IMR-90 (cell line): ENCODE measurements around the gene MRPL11. TPM values are rescaled to one million over a fixed set of nuclear protein-coding genes. Genes with fewer than 3 reads are reported as not detected.

Experiments
- ATAC-seq: fragments of 200-7000 bp; cut with Tn5 transposase; 2 replicates; pipeline ENCODE4 v1.9.1; 2020; ENCODE audit warnings: low read depth, mild to moderate bottlenecking, moderate library complexity
- BruUV-seq: library from RNA; stranded (reverse); fragments of 400-500 nt; replicated peaks from 2 replicates; lab custom pipeline; 2021; lab: Mats Ljungman, UMichigan
- CTCF ChIA-PET: fragments of 300-600 bp; formaldehyde crosslinking; extraction: SDS; loops from one replicate; lab custom pipeline; 2021; ENCODE audit warnings: antibody characterized with exemption; lab: Yijun Ruan, JAX
- POLR2A ChIA-PET: fragments of 300-600 bp; sonication (Branson Sonifier 250); formaldehyde crosslinking; loops from one replicate; lab custom pipeline; 2022; ENCODE audit warnings: antibody characterized with exemption; ENCODE audit not compliant: unreplicated experiment; lab: Charles Lee
- DNase-seq: peaks from one replicate; pipeline ENCODE4 v3.0.0; 2013
- H2AFZ ChIP-seq: replicated peaks from 2 replicates; pipeline ENCODE3; 2013; ENCODE audit warnings: low read length, mild to moderate bottlenecking; ENCODE audit not compliant: poor library complexity
- H2AK5ac ChIP-seq: 2 replicates; pipeline ENCODE4 v1.6.1; 2013; ENCODE audit warnings: low read depth, low read length, inconsistent platforms
- H2AK9ac ChIP-seq: replicated peaks from 2 replicates; pipeline ENCODE3; 2013; ENCODE audit warnings: mild to moderate bottlenecking, low read depth, low read length, moderate library complexity; ENCODE audit not compliant: poor library complexity
- H2BK120ac ChIP-seq: 2 replicates; pipeline ENCODE4 v1.6.1; 2013; ENCODE audit warnings: low read depth, low read length, inconsistent platforms
- H2BK15ac ChIP-seq: 3 replicates; pipeline ENCODE4 v1.6.1; 2013; ENCODE audit warnings: low read depth, low read length, inconsistent platforms
- H2BK20ac ChIP-seq: 2 replicates; pipeline ENCODE4 v1.6.1; 2013; ENCODE audit warnings: low read depth, mild to moderate bottlenecking, inconsistent platforms, low read length, moderate library complexity
- H2BK5ac ChIP-seq: 2 replicates; pipeline ENCODE4 v1.6.1; 2013; ENCODE audit warnings: mild to moderate bottlenecking, low read depth, low read length, inconsistent platforms; ENCODE audit not compliant: poor library complexity, severe bottlenecking
- H3K14ac ChIP-seq: replicated peaks from 2 replicates; pipeline ENCODE4 v1.6.1; 2013; ENCODE audit warnings: low read depth, low read length, inconsistent platforms
- H3K18ac ChIP-seq: 2 replicates; pipeline ENCODE4 v1.6.1; 2013; ENCODE audit warnings: low read depth, low read length, control low read depth
- H3K23ac ChIP-seq: 2 replicates; pipeline ENCODE4 v1.6.1; 2013; ENCODE audit warnings: low read depth, low read length, inconsistent platforms
- H3K27ac ChIP-seq: 2 replicates; pipeline ENCODE4 v1.5.1; 2013; ENCODE audit warnings: mild to moderate bottlenecking, control low read depth, low read length; ENCODE audit not compliant: insufficient read depth
- H3K27me3 ChIP-seq: 2 replicates; pipeline ENCODE4 v1.6.1; 2013; ENCODE audit warnings: low read length; ENCODE audit not compliant: control insufficient read depth, insufficient read depth
- H3K36me3 ChIP-seq: 2 replicates; pipeline ENCODE4 v1.6.1; 2013; ENCODE audit warnings: low read length, mixed read lengths; ENCODE audit not compliant: control insufficient read depth, insufficient read depth
- H3K4ac ChIP-seq: 2 replicates; pipeline ENCODE4 v1.6.1; 2013; ENCODE audit warnings: low read depth, low read length, inconsistent platforms
- H3K4me1 ChIP-seq: 2 replicates; pipeline ENCODE4 v1.6.1; 2013; ENCODE audit warnings: low read length, mixed read lengths; ENCODE audit not compliant: control insufficient read depth, insufficient read depth
- H3K4me2 ChIP-seq: 2 replicates; pipeline ENCODE4 v1.6.1; 2013; ENCODE audit warnings: low read depth, mild to moderate bottlenecking, control low read depth, low read length, moderate library complexity
- H3K4me3 ChIP-seq: 2 replicates; pipeline ENCODE4 v1.5.1; 2013; ENCODE audit warnings: low read depth, mild to moderate bottlenecking, control low read depth, low read length, moderate library complexity; ENCODE audit not compliant: insufficient read depth
- H3K56ac ChIP-seq: 2 replicates; pipeline ENCODE4 v1.6.1; 2013; ENCODE audit warnings: low read length, inconsistent platforms; ENCODE audit not compliant: insufficient read depth; ENCODE audit errors: extremely low read depth
- H3K79me1 ChIP-seq, 2 experiments: 2 replicates each; pipeline ENCODE4 v1.6.1; 2013; ENCODE audit warnings: low read length in 2 of 2, inconsistent platforms in 1 of 2, low read depth in 1 of 2
- H3K9ac ChIP-seq: 2 replicates; pipeline ENCODE4 v1.6.1; 2013; ENCODE audit warnings: low read depth, low read length, control low read depth
- H3K9me1 ChIP-seq: 2 replicates; pipeline ENCODE4 v1.6.1; 2013; ENCODE audit warnings: low read length, inconsistent platforms; ENCODE audit not compliant: insufficient read depth
- H3K9me3 ChIP-seq: 2 replicates; pipeline ENCODE4 v1.6.1; 2013; ENCODE audit warnings: low read length; ENCODE audit not compliant: control insufficient read depth, insufficient read depth
- H4K20me1 ChIP-seq: 2 replicates; pipeline ENCODE4 v1.6.1; 2013; ENCODE audit warnings: low read length, inconsistent platforms; ENCODE audit not compliant: insufficient read depth
- H4K5ac ChIP-seq: 2 replicates; pipeline ENCODE4 v1.6.1; 2013; ENCODE audit warnings: mild to moderate bottlenecking, low read depth, low read length, control low read depth
- H4K8ac ChIP-seq, 2 experiments: 2 replicates each; pipeline ENCODE4 v1.6.1; 2013; ENCODE audit warnings: low read depth in 2 of 2, low read length in 2 of 2, control low read depth in 1 of 2, inconsistent platforms in 1 of 2
- H4K91ac ChIP-seq: 2 replicates; pipeline ENCODE4 v1.6.1; 2013; ENCODE audit warnings: low read depth, low read length, inconsistent platforms; ENCODE audit not compliant: insufficient read depth
- CEBPB ChIP-seq: IDR thresholded peaks from 2 replicates; pipeline ENCODE4 v1.6.1; 2012; ENCODE audit warnings: low read depth, low read length, improper control_type of control experiment
- CHD1 ChIP-seq: IDR thresholded peaks from 2 replicates; pipeline ENCODE4 v1.6.1; 2012; ENCODE audit warnings: low read depth, low read length, improper control_type of control experiment
- MAFK ChIP-seq: IDR thresholded peaks from 2 replicates; pipeline ENCODE4 v1.6.1; 2012; ENCODE audit warnings: low read depth, low read length, improper control_type of control experiment
- MAZ ChIP-seq: IDR thresholded peaks from 2 replicates; pipeline ENCODE4 v1.6.1; 2012; ENCODE audit warnings: low read depth, mild to moderate bottlenecking, low read length, improper control_type of control experiment, moderate library complexity, borderline replicate concordance
- MXI1 ChIP-seq: IDR thresholded peaks from 2 replicates; pipeline ENCODE4 v1.6.1; 2012; ENCODE audit warnings: low read depth, mild to moderate bottlenecking, low read length, moderate library complexity, borderline replicate concordance
- NFE2L2 ChIP-seq: fragments of 150-350 bp; IDR thresholded peaks from 2 replicates; pipeline ENCODE4 v1.6.1; 2016; ENCODE audit warnings: low read depth, mild to moderate bottlenecking, low read length
- RAD21 ChIP-seq: IDR thresholded peaks from 2 replicates; pipeline ENCODE4 v1.6.1; 2012; ENCODE audit warnings: low read length, improper control_type of control experiment
- RCOR1 ChIP-seq: IDR thresholded peaks from 2 replicates; pipeline ENCODE4 v1.6.1; 2012; ENCODE audit warnings: mild to moderate bottlenecking, low read length, improper control_type of control experiment; ENCODE audit not compliant: insufficient replicate concordance
- RFX5 ChIP-seq: IDR thresholded peaks from 2 replicates; pipeline ENCODE4 v1.8.0; 2012; ENCODE audit warnings: low read depth, mild to moderate bottlenecking, low read length, moderate library complexity
- WGBS, 2 experiments: methylation state at CpG; one replicate each; pipeline versions ENCODE4 v1.1.5 to v1.1.7; 2013; ENCODE audit warnings: missing lambda C conversion rate in 2 of 2; ENCODE audit not compliant: insufficient read length in 1 of 2; ENCODE audit errors: extremely low coverage in 2 of 2; 5-methylcytosine and 5-hydroxymethylcytosine counted together
- dilution Hi-C: fragments of 300-500 bp; cut with HindIII; formaldehyde crosslinking; loops from one replicate; pipeline ENCODE4 v1.14.3; 2018; ENCODE audit warnings: low sequenced_read_pairs; ENCODE audit not compliant: unreplicated experiment
- in situ Hi-C: fragments of 300-500 bp; cut with MboI; formaldehyde crosslinking; loops from 3 replicates; pipeline ENCODE4 v1.14.3; 2019; ENCODE audit warnings: low sequenced_read_pairs, inconsistent platforms, mixed read lengths
- intact Hi-C: fragments of 100-400 bp; cut with micrococcal nuclease; formaldehyde crosslinking; loops from 2 replicates; pipeline ENCODE4 v1.10.0; 2022
- polyA plus RNA-seq, 3 experiments: library from polyadenylated mRNA; depleted of rRNA; stranded (reverse); fragments of >200 nt; gene quantifications; 2 replicates each; pipeline ENCODE4 v1.2.3, GENCODE V29; 2012; ENCODE audit warnings: low replicate concordance in 1 of 3
- total RNA-seq: library from RNA; depleted of rRNA; stranded (reverse); fragments of >200 nt; gene quantifications from 2 replicates; pipeline ENCODE4 v1.2.3, GENCODE V29; 2012
- TF ChIP-seq, protein P1 (sequence below): fragments of 150-350 bp; IDR thresholded peaks from 2 replicates; pipeline ENCODE4 v1.6.1; 2016; ENCODE audit warnings: low read depth, mild to moderate bottlenecking, low read length, moderate library complexity, borderline replicate concordance
- TF ChIP-seq, protein P2 (sequence below): fragments of 150-350 bp; IDR thresholded peaks from 2 replicates; pipeline ENCODE4 v1.6.1; 2017; ENCODE audit warnings: mild to moderate bottlenecking, antibody characterized with exemption, low read length, low read depth

Gene MRPL11
- total and polyA plus RNA-seq, 2 of the 4 experiments (the other 2 are of a cell fraction): 45.5 to 45.6 TPM

DNA sequence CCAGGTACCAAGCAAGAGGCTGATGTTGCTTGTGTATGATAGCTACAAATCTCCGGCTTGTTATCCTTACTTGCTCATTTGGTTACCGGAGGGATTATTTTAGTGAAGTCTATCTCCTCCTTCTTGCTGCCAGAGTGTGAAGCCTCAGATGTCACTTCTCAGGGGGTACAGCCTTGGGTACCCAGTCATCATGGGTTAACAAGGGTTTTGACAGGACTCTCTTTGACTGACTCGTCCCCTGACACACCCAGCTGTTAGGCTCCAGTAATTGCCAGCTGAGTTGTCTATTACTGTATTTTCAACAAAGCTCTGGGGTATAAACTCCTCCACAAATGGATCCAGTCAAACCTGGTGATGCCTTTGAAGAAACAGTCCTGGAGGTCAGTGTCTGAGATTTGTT lies 16.2 kb upstream of the MRPL11 start:
- H3K23ac ChIP-seq: no peak overlapping the region
- no peak overlapping the region for H2AK5ac ChIP-seq
- no peaks in the 10 kb centered on the region for H3K9me1 ChIP-seq
- no peak overlapping the region for H3K27ac ChIP-seq
- no peak overlapping the region for H4K91ac ChIP-seq
- H4K20me1 ChIP-seq: no peaks in the 10 kb centered on the region
- H2AK9ac ChIP-seq: no peak overlapping the region
- H2BK20ac ChIP-seq: no peak overlapping the region
- no peaks in the 10 kb centered on the region for H3K36me3 ChIP-seq
- H4K8ac ChIP-seq: no peak overlapping the region
- no peak overlapping the region for H3K4me2 ChIP-seq
- H2BK15ac ChIP-seq: no peak overlapping the region
- no peak overlapping the region for H3K14ac ChIP-seq
- intact Hi-C loops: no loop called here
- DNase-seq: no peak
- no peak for TF ChIP-seq CHD1
- no peak for TF ChIP-seq RCOR1
- no peak for TF ChIP-seq NFE2L2
- no peak for TF ChIP-seq MAZ
- TF ChIP-seq, protein P1, sequence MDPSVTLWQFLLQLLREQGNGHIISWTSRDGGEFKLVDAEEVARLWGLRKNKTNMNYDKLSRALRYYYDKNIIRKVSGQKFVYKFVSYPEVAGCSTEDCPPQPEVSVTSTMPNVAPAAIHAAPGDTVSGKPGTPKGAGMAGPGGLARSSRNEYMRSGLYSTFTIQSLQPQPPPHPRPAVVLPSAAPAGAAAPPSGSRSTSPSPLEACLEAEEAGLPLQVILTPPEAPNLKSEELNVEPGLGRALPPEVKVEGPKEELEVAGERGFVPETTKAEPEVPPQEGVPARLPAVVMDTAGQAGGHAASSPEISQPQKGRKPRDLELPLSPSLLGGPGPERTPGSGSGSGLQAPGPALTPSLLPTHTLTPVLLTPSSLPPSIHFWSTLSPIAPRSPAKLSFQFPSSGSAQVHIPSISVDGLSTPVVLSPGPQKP: no peak
- TF ChIP-seq, protein P2, sequence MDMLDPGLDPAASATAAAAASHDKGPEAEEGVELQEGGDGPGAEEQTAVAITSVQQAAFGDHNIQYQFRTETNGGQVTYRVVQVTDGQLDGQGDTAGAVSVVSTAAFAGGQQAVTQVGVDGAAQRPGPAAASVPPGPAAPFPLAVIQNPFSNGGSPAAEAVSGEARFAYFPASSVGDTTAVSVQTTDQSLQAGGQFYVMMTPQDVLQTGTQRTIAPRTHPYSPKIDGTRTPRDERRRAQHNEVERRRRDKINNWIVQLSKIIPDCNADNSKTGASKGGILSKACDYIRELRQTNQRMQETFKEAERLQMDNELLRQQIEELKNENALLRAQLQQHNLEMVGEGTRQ: no peak
- no peak for TF ChIP-seq RFX5
- TF ChIP-seq MAFK: no peak
- TF ChIP-seq RAD21: no peak
- TF ChIP-seq MXI1: no peak
- TF ChIP-seq CEBPB: no peak
- H2BK120ac ChIP-seq: no peak overlapping the region
- H4K5ac ChIP-seq: no peak overlapping the region
- H3K18ac ChIP-seq: no peak overlapping the region
- H3K9me3 ChIP-seq: no peaks in the 10 kb centered on the region
- H3K79me1 ChIP-seq: no peaks in the 10 kb centered on the region
- H3K4me1 ChIP-seq: 0 out of 2 replicates have a peak, but pooled peaks cover 3% of the 10 kb centered on the region
- in situ Hi-C loops: no loop called here
- ChIA-PET CTCF (no interaction called here), POLR2A (interaction anchor here (0.6 kb wide), 1 partner anchor 164 kb away, joined by 8 read pairs; no protein-coding TSS in a partner anchor)
- no peak overlapping the region for H2AFZ ChIP-seq
- dilution Hi-C loops: no loop called here
- peaks cover 39% of the 10 kb centered on the region for H3K27me3 ChIP-seq
- no TSS peak for BruUV-seq
- no peak overlapping the region for H3K4ac ChIP-seq
- WGBS, 2 experiments: 33% methylated on average over 1 of the region's 3 CpGs; no CpG with 5 or more reads in 1 of the 2 experiments
- no peak overlapping the region for H3K56ac ChIP-seq
- no peak overlapping the region for H2BK5ac ChIP-seq
- ATAC-seq: no peak
- H3K4me3 ChIP-seq: no peak overlapping the region
- H3K9ac ChIP-seq: no peak overlapping the region
